HepG2 (cell line): ENCODE measurements around the gene ADM. TPM values are rescaled to one million over a fixed set of nuclear protein-coding genes. Genes with fewer than 3 reads are reported as not detected.

Experiments
- CREB1 ChIP-seq, 2 experiments: fragments of 450-650 bp in 1 of 2; IDR thresholded peaks; 2 replicates each; pipeline ENCODE4 v1.6.1; 2016 to 2017; ENCODE audit warnings: control low read depth in 1 of 2, mild to moderate bottlenecking in 1 of 2, missing compliant biosample characterization in 1 of 2, missing genetic modification characterization in 1 of 2
- ETS1 ChIP-seq: sonication (generic); formaldehyde crosslinking; IDR thresholded peaks from 2 replicates; pipeline ENCODE4 v1.4.0; 2020; ENCODE audit warnings: missing genetic modification reagents
- FOXA1 ChIP-seq, 2 experiments: fragments of 450-650 bp in 1 of 2; sonication (generic) in 1 of 2; formaldehyde crosslinking in 1 of 2; IDR thresholded peaks; 2 replicates each; pipeline versions ENCODE4 v1.4.0 to v1.6.1; 2016 to 2020; ENCODE audit warnings: missing genetic modification reagents in 1 of 2
- HES4 ChIP-seq: sonication (generic); formaldehyde crosslinking; IDR thresholded peaks from 2 replicates; pipeline ENCODE4 v1.9.0; 2021; ENCODE audit warnings: mild to moderate bottlenecking, missing genetic modification reagents, borderline replicate concordance
- HNRNPK ChIP-seq: fragments of 200-400 bp; formaldehyde crosslinking; IDR thresholded peaks from 2 replicates; pipeline ENCODE4 v1.6.1; 2018; ENCODE audit warnings: low read length, low read depth, moderate library complexity, mild to moderate bottlenecking; ENCODE audit not compliant: poor library complexity, severe bottlenecking
- IRF9 ChIP-seq: sonication (generic); formaldehyde crosslinking; IDR thresholded peaks from 2 replicates; pipeline ENCODE4 v1.8.0; 2022; ENCODE audit warnings: missing genetic modification reagents, mild to moderate bottlenecking, borderline replicate concordance
- KMT2B ChIP-seq: IDR thresholded peaks from 2 replicates; pipeline ENCODE4 v1.6.1; 2016; ENCODE audit warnings: missing genetic modification reagents, missing compliant biosample characterization
- NRL ChIP-seq: sonication (generic); formaldehyde crosslinking; IDR thresholded peaks from 2 replicates; pipeline ENCODE4 v1.5.0; 2020; ENCODE audit warnings: missing genetic modification reagents, mild to moderate bottlenecking, moderate library complexity, borderline replicate concordance
- PHF8 ChIP-seq: sonication (generic); formaldehyde crosslinking; IDR thresholded peaks from 2 replicates; pipeline ENCODE4 v1.5.0; 2020; ENCODE audit warnings: missing genetic modification reagents
- TCF7L2 ChIP-seq: IDR thresholded peaks from 2 replicates; pipeline ENCODE4 v1.6.1; 2011; ENCODE audit warnings: mild to moderate bottlenecking, low read depth, low read length, moderate library complexity
- THAP8 ChIP-seq: sonication (generic); formaldehyde crosslinking; IDR thresholded peaks from 2 replicates; pipeline ENCODE4 v1.5.1; 2020; ENCODE audit warnings: missing genetic modification reagents, mild to moderate bottlenecking, borderline replicate concordance
- TRAFD1 ChIP-seq: sonication (generic); formaldehyde crosslinking; IDR thresholded peaks from 2 replicates; pipeline ENCODE4 v1.5.1; 2020; ENCODE audit warnings: missing genetic modification reagents, mild to moderate bottlenecking, borderline replicate concordance
- ZNF574 ChIP-seq: sonication (generic); formaldehyde crosslinking; IDR thresholded peaks from 2 replicates; pipeline ENCODE4 v1.4.0; 2020; ENCODE audit warnings: missing genetic modification reagents
- ZNF670 ChIP-seq: sonication (generic); formaldehyde crosslinking; IDR thresholded peaks from 2 replicates; pipeline ENCODE4 v1.8.0; 2022; ENCODE audit warnings: mild to moderate bottlenecking, missing genetic modification reagents, borderline replicate concordance
- ZNF770 ChIP-seq: sonication (generic); formaldehyde crosslinking; IDR thresholded peaks from 2 replicates; pipeline ENCODE4 v1.5.0; 2020; ENCODE audit warnings: mild to moderate bottlenecking, missing genetic modification reagents
- ZNF839 ChIP-seq: sonication (generic); formaldehyde crosslinking; IDR thresholded peaks from 2 replicates; pipeline ENCODE4 v1.4.0; 2020; ENCODE audit warnings: missing genetic modification reagents, mild to moderate bottlenecking, borderline replicate concordance
- polyA plus RNA-seq, 8 experiments: library from polyadenylated mRNA; depleted of rRNA in 3 of 8; stranded (reverse) in 7 of 8; unstranded in 1 of 8; fragments of >200 nt; fragmentation: Illumina TruSeq in 4 of 8; extraction: Trizol in 4 of 8; gene quantifications; 2 replicates each; pipeline versions ENCODE4 v1.2.1 to v1.2.3, GENCODE V29; 2011 to 2016; ENCODE audit warnings: low read depth in 4 of 8, missing spikeins in 1 of 8, mixed read lengths in 1 of 8; ENCODE audit not compliant: insufficient read depth in 1 of 8
- total RNA-seq, 5 experiments: library from RNA; depleted of rRNA; stranded (reverse); fragments of >200 nt; fragmentation: Illumina TruSeq; extraction: Trizol; gene quantifications; 2 replicates each; pipeline ENCODE4 v1.2.3, GENCODE V29; 2016; ENCODE audit warnings: low read depth in 1 of 5

Gene ADM
- total and polyA plus RNA-seq, 2 of the 13 experiments (the other 11 are each of a cell fraction or from before 2014, with no cell fraction given) = 10.7 to 26.1 TPM

- TF ChIP-seq PHF8 (CRISPR knock-in tag) (no peak), NRL (no peak), ETS1 (CRISPR knock-in tag) (no peak), ZNF770 (no peak), FOXA1 (IDR thresholded peaks at IDR 0.05) (peak; percentile 37; the same call in 1 of the 2 replicates), FOXA1 (CRISPR knock-in tag; IDR thresholded peaks at IDR 0.05) (peak; percentile 80), IRF9 (CRISPR knock-in tag) (no peak), ZNF574 (CRISPR knock-in tag) (peak; percentile 30; the same call in 1 of the 2 replicates), THAP8 (CRISPR knock-in tag) (no peak), ZNF839 (CRISPR knock-in tag) (no peak), HNRNPK (no peak), KMT2B (CRISPR knock-in tag) (no peak), HES4 (no peak), ZNF670 (0 out of 2 replicates have a peak, but pooled peaks have one; percentile 58), TRAFD1 (CRISPR knock-in tag) (no peak), CREB1 (IDR thresholded peaks at IDR 0.05) (peak; percentile 35; the same call in 1 of the 2 replicates), CREB1 (CRISPR knock-in tag; IDR thresholded peaks at IDR 0.05) (no peak), TCF7L2 (no peak)
Observed at GRCh38 chr11:10351765-10352641, 47.1 kb downstream of the ADM start (continued).
